Activated naive CD4-positive, alpha-beta T cell treated with anti-CD3 and anti-CD28 coated beads, Interleukin-2, amount 50 U/mL, for 16 hours (primary cell): ENCODE data around the gene TBC1D22A.

ENCODE experiments used
- DNase-seq: peaks from one replicate; pipeline ENCODE4 v3.0.0-alpha.2; 2020

The TBC1D22A gene

GRCh38 chr22:46913351-46913750, 150.9 kb downstream of the TBC1D22A start:
- no peak for DNase-seq

DNA sequence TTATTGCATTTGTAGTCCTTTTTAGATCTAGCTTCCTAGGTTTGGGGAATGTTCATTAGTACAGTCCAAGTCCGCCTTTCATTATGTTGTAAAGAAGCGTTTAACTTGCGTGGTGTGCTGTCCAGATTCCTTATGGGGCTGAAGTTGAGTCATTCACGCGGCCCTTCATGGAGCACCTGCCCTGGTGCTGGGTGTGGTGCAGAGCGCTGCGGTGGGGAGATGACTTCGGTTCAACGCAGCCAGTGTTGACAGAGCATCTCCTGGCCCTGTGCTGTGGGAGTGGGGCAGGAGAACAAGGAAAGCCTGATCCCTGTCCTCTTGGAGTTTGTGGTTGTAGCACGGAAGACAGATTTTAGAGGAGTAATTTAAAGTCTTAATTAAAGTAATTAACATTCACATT, 152.0 kb downstream of the TBC1D22A start:
- no peak for DNase-seq

- no peak for DNase-seq
These were observed 152.8 kb downstream of the TBC1D22A start for GRCh38 chr22:46914916-46915894.

DNA sequence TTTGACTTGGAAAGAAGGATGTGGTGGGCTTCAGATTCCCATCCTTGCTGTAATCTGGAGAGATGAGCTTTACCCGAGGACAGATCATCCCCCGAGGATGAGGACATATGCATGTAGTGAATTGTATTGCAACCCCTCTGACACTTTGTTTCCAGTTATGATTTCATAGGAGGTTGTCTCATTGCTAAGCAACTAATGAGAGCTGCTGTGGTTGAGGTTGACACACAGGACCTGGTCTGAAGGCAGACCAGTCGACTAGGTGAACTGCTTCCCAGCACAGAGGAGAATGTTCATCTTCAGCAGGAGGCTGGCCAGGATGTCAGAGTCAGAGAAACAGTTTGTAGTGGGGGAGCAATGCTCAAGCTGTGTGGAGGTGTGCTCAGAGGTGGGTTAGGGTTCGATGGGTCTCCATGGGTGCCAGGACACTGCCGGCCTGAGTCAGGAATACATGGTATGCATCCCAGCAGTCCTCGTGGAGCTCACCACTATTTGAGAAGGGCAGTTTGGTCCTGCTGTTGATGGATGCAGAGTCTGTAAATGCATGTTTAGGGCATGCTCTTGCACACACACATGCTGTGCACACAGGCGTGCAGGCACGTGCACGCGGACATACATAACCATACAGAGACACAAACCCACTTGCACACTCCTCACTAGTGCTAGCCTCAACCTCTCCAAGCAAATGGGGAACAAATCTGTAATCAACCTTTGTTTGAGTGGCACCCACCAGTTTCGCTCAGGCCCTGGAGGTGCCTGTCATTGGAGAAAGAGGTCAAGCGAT, 153.7 kb downstream of the TBC1D22A start:
- no peak for DNase-seq

- DNase-seq, result no peak
These were observed 154.7 kb downstream of the TBC1D22A start for GRCh38 chr22:46916886-46917770.

- no peak for DNase-seq
These were observed 155.3 kb downstream of the TBC1D22A start for GRCh38 chr22:46917771-46918101.

- no peak for DNase-seq
These were observed 155.7 kb downstream of the TBC1D22A start for GRCh38 chr22:46918197-46918596.

GRCh38 chr22:46922037-46922436, 159.6 kb downstream of the TBC1D22A start:
- no peak for DNase-seq

GRCh38 chr22:46923394-46923793, 160.9 kb downstream of the TBC1D22A start:
- no peak for DNase-seq

DNA sequence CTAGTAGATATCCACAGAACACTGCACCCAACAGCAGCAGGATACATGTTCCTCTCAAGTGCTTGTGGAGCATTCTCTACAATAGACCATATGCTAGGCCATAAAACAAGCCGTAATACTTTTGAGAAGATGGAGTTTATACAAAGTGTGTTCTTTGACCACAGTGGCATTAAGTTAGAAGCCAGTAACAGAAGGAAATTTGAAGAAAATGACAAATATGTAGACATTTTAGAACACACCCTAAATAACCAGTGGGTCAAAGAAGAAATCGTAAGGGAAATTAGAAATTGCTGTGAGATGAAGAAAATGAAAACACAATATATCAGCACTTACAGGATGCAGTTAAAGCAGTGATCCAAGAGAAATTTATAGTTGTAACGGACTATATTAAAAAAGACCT, 163.4 kb downstream of the TBC1D22A start:
- DNase-seq, result no peak

- no peak for DNase-seq
These were observed 166.7 kb downstream of the TBC1D22A start for GRCh38 chr22:46929046-46929709.

- no peak for DNase-seq
These were observed 167.3 kb downstream of the TBC1D22A start for GRCh38 chr22:46929710-46930204.

DNA sequence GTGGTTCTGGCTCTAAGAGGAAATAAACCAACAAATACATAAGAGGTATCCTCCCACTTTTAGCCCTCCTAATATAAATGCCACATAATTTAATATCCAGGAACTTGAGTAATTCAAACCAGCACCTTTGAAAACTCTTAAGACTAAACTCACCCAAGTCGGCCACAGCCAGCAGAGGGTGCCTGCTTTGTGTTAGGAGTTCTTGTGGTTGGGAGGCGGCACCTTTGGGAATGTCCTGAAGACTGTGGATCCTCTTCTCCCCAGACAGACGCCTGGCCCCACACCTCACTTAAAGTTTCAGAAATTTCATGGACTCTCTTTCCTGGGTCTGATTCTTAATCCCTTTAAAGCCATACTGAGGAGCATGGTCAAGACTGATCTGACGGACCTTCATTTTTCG, 169.0 kb downstream of the TBC1D22A start:
- no peak for DNase-seq

- no peak for DNase-seq
These were observed 169.4 kb downstream of the TBC1D22A start for GRCh38 chr22:46931881-46932280.

DNA sequence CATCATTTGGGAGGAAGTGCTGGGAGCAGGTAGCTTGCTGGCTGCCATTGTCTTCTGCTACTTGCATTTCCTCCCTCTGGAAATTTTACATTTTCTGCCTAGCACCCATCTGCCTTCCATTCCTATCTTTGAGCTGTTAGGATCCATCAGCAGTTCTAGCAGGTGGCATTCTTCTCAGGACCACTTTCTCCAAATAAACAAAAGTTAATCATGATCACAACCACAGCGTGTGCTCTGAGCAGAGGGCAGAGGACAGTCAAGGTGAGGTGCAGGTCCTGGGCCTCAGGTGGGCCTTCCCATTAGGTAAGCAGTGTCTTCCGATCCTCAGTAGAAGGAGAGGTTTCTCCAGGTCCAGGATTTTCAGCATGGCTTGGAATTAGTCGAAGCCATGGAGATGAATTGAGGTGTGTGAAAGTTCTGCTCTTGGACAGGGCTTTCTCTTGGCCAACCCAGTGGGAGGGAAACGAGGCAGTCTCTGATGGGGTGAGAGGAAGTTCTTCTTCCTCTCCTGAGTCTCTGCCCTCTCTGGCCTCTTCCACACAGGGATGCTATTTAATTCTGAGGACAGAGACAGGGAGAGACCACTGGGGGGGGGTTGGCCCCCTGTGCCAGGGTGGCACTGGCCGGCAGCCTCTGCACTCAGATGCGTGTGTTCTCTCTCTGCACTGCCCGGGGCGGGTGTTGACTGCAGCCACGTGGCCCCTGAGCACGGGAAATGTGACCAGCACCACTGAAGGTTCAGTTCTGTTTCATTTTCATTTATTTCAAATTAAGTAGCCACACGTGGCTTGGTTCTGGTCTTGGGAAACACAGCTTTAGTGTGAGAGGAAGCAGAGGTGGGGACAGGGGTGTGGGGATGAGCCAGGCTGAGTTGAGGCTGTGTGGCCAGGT, 170.8 kb downstream of the TBC1D22A start:
- DNase-seq, result no peak

DNA sequence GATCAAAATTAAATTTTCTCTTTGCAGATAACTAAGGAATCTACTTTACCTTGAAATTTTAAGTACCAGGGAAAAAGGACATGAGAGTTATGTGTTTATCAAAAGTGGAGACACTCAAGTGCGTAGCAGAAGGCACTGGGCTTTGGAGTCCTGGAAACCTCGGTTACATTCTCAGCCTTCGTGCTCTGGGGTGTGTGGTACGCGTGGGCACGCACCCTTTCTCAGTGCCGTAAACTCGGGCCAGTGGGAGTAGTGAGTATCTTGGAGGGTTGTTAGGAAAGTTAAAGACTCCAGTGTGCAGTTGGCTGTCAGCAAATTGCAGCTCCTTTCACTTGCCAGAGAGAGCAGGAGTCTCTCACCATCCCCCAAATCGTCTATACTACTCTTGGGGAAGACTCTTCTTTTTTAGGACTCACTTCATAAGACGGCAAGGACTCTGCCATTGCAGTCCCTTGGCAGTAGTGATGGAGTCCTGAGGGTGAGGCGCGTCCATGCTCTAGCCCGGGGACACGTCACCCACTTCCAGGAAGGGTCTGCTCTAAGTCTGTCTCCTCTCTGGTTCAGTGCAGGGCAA, 171.8 kb downstream of the TBC1D22A start:
- DNase-seq, result no peak

- no peak for DNase-seq
These were observed 172.5 kb downstream of the TBC1D22A start for GRCh38 chr22:46934746-46935491.

GRCh38 chr22:46935506-46936377, 173.3 kb downstream of the TBC1D22A start:
- DNase-seq, result no peak

DNA sequence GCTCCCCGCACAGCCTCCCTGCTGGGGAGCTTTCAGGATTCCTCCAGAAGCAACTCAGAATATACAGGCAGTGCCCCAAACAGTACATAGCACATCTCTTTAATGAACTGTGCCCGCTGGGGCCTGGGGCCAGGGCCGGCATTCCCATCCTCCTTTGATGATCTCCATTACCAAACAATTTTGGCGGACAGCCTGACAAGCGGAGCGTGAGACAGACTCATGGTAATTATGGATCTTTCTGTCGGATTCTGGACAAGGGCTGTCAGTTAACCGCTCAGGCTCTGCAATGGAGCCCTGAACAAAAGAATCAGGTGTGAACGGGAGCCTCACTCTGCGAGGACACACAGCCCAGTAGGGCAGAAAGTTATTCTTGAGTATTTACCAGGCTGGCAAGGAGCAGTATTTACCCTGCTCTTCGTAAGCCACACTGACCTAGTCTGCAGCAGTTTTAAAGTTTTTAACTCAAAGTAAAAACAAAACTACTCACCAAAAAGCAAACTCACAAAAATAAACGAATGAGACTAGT, 174.0 kb downstream of the TBC1D22A start:
- DNase-seq, result no peak
